GM23248 (cell line): ENCODE data around the gene PTX4.
"Not testable (repeated sequence)": the region's sequence is repeated elsewhere in the genome, so short reads cannot be mapped to it uniquely, and the experiment has no call there.

Experiments
- EZH2 ChIP-seq: fragments of 200-600 bp; sonication (generic); IDR thresholded peaks from 2 replicates; pipeline ENCODE4 v1.6.1; 2018; ENCODE audit warnings: antibody characterized with exemption, mild to moderate bottlenecking; ENCODE audit not compliant: insufficient read depth, poor library complexity, severe bottlenecking
- EZH2phosphoT487 ChIP-seq: fragments of 200-600 bp; sonication (generic); IDR thresholded peaks from 2 replicates; pipeline ENCODE4 v1.6.1; 2018; ENCODE audit warnings: antibody characterized with exemption, moderate library complexity, mild to moderate bottlenecking, low read depth; ENCODE audit not compliant: insufficient read depth

- TF ChIP-seq EZH2, EZH2phosphoT487: not testable (repeated sequence)
These were observed 49.1 kb downstream of the PTX4 start for GRCh38 chr16:1439699-1440074.
